ENCODE results near the gene TMEM198. TPM values are rescaled to one million over a fixed set of nuclear protein-coding genes. Genes with fewer than 3 reads are reported as not detected.

The TMEM198 gene
- total RNA-seq, 1 experiment from 2014 or later: 1.1 TPM

GRCh38 chr2:219573166-219573565 is 29.3 kb downstream of the TMEM198 start:
- POLR2A ChIA-PET (ENCODE audit: unreplicated experiment): no interaction called here
- Histone ChIP-seq H3K9ac (ENCODE audit: low read length) (no peak overlapping the region), H3K36me3 (ENCODE audit: low read depth, low read length) (no peaks in the 10 kb centered on the region; the same call in 1 of the 2 replicates), H3K4me1 (ENCODE audit: insufficient read depth, low read length) (peaks cover 40% of the 10 kb centered on the region), H4K20me1 (ENCODE audit: low read length) (no peaks in the 10 kb centered on the region), H3K9me2 (replicated peaks; ENCODE audit: low read length) (no peaks in the 10 kb centered on the region), H2AFZ (ENCODE audit: low read length) (no peak overlapping the region), H3K79me2 (ENCODE audit: low read length) (peaks cover 20% of the 10 kb centered on the region), H3K27me3 (ENCODE audit: low read length) (no peaks in the 10 kb centered on the region), H3K9me3 (ENCODE audit: low read length) (no peaks in the 10 kb centered on the region), H3K4me2 (ENCODE audit: low read length) (no peak overlapping the region), H3K4me3 (ENCODE audit: low read length) (no peak overlapping the region), H3K27ac (ENCODE audit: low read length) (no peak overlapping the region), H3F3A (ENCODE audit: low read length, unreplicated experiment) (no peaks in the 10 kb centered on the region)
- CTCF ChIA-PET: no interaction called here
- no TSS peak for BruUV-seq (replicated peaks)
- no peak for DNase-seq
- no peak for TF ChIP-seq EZH2phosphoT487 (IDR thresholded peaks at IDR 0.05; ENCODE audit: borderline replicate concordance, low read length)
- TF ChIP-seq EZH2 (IDR thresholded peaks at IDR 0.05; ENCODE audit: low read length, unreplicated experiment): no peak
- TF ChIP-seq CTCF (conservative IDR thresholded peaks at IDR 0.05; ENCODE audit: low read depth, low read length): no peak
- ATAC-seq: no peak
- intact Hi-C loops (cut with micrococcal nuclease): no loop called here

GRCh38 chr2:219574484-219575311 is 30.9 kb downstream of the TMEM198 start:
- no peaks in the 10 kb centered on the region; the same call in 1 of the 2 replicates for H3K36me3 ChIP-seq (ENCODE audit: low read depth, low read length)
- ChIA-PET CTCF (no interaction called here), POLR2A (ENCODE audit: unreplicated experiment) (no interaction called here)
- H3K27me3 ChIP-seq (ENCODE audit: low read length): no peaks in the 10 kb centered on the region
- no peak overlapping the region for H3K27ac ChIP-seq (ENCODE audit: low read length)
- intact Hi-C loops (cut with micrococcal nuclease): no loop called here
- peaks cover 34% of the 10 kb centered on the region for H3K4me1 ChIP-seq (ENCODE audit: insufficient read depth, low read length)
- no peaks in the 10 kb centered on the region for H3F3A ChIP-seq (ENCODE audit: low read length, unreplicated experiment)
- peaks cover 14% of the 10 kb centered on the region for H3K79me2 ChIP-seq (ENCODE audit: low read length)
- ATAC-seq (no peak), DNase-seq (no peak)
- H3K9me3 ChIP-seq (ENCODE audit: low read length): no peaks in the 10 kb centered on the region
- H3K4me3 ChIP-seq (ENCODE audit: low read length): no peak overlapping the region
- TF ChIP-seq CTCF (conservative IDR thresholded peaks at IDR 0.05; ENCODE audit: low read depth, low read length): no peak
- no peak for TF ChIP-seq EZH2phosphoT487 (IDR thresholded peaks at IDR 0.05; ENCODE audit: borderline replicate concordance, low read length)
- TF ChIP-seq EZH2 (IDR thresholded peaks at IDR 0.05; ENCODE audit: low read length, unreplicated experiment): no peak
- H3K4me2 ChIP-seq (ENCODE audit: low read length): no peak overlapping the region
- H3K9ac ChIP-seq (ENCODE audit: low read length): no peak overlapping the region
- no peaks in the 10 kb centered on the region for H3K9me2 ChIP-seq (replicated peaks; ENCODE audit: low read length)
- no peak overlapping the region for H2AFZ ChIP-seq (ENCODE audit: low read length)
- BruUV-seq (replicated peaks): no TSS peak
- no peaks in the 10 kb centered on the region for H4K20me1 ChIP-seq (ENCODE audit: low read length)

All from PC-3 (cell line).